Cardiac fibroblast (primary cell): ENCODE measurements around the gene RDX.
A peak's percentile ranks its signal among the peaks of the same experiment; 100 is the strongest.

Source experiments
- DNase-seq, 2 donors: peaks; one replicate each; pipeline versions ENCODE4 v3.0.0 to v3.0.0-alpha.2; 2010; ENCODE audit warnings: low read depth in 2 of 2
- H3K4me3 ChIP-seq, 2 donors: replicated peaks in 1 of 2; 1 replicate in 1 of 2; 2 replicates in 1 of 2; pipeline ENCODE4 v1.5.1; 2011; ENCODE audit warnings: low read depth in 2 of 2, low read length in 2 of 2, mild to moderate bottlenecking in 2 of 2, moderate library complexity in 1 of 2
- TF ChIP-seq, protein P1 (sequence below): IDR thresholded peaks from one replicate; pipeline ENCODE4 v1.5.1; 2011; ENCODE audit warnings: low read depth, mild to moderate bottlenecking, low read length, inconsistent platforms

RDX gene

DNA sequence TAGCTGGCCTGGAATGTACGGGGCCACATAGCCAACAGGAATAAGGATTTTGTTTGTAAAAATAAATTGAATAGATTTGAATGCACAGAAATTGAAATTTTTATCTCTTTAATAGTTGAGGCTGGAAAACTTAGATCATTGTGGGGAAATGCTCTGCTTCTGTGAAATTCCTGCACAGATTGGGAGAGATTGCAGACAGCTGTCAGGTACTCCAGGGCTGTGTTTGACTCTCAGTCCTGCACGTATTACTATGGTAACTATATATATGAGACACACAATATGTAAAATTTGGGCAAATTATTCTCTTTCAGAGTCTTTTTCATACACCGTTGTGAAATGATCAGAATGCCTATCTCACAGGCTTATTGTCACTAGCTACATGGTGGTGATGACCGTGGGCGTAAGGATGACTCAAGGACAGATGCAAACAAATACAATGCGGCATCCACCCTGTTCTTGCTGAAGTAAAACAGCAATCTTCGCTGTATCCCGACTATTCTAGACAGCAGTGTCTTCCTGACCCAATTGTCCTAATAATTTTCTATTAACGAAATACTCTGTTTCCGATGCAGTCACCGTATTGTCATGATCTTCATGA is 123.8 kb downstream of the RDX start:
- TF ChIP-seq, protein P1, sequence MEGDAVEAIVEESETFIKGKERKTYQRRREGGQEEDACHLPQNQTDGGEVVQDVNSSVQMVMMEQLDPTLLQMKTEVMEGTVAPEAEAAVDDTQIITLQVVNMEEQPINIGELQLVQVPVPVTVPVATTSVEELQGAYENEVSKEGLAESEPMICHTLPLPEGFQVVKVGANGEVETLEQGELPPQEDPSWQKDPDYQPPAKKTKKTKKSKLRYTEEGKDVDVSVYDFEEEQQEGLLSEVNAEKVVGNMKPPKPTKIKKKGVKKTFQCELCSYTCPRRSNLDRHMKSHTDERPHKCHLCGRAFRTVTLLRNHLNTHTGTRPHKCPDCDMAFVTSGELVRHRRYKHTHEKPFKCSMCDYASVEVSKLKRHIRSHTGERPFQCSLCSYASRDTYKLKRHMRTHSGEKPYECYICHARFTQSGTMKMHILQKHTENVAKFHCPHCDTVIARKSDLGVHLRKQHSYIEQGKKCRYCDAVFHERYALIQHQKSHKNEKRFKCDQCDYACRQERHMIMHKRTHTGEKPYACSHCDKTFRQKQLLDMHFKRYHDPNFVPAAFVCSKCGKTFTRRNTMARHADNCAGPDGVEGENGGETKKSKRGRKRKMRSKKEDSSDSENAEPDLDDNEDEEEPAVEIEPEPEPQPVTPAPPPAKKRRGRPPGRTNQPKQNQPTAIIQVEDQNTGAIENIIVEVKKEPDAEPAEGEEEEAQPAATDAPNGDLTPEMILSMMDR: no peak
- H3K4me3 ChIP-seq: no peak overlapping the region
- peak in 1 of 2 donors; percentile 23 for DNase-seq

DNA sequence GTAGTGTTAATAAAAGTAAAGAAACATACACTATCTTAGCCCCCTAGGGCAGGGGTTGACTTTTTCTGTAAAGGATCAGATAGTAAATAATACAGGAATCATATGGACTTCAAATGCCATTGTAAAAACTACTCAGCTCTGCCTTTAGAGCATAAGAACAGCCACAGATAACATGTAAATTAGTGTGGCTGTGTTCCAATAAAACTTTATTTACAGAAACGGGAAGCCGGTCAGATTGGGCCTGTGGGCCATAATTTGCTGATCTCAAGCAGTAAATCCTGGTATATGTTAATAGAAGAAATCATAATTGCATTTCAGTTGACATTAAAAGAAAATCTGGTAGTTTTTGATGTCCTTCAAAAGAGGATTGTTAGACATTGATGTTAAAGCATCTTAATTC is 126.7 kb downstream of the RDX start:
- H3K4me3 ChIP-seq: no peak overlapping the region
- TF ChIP-seq, protein P1: no peak
- no peak for DNase-seq

DNA sequence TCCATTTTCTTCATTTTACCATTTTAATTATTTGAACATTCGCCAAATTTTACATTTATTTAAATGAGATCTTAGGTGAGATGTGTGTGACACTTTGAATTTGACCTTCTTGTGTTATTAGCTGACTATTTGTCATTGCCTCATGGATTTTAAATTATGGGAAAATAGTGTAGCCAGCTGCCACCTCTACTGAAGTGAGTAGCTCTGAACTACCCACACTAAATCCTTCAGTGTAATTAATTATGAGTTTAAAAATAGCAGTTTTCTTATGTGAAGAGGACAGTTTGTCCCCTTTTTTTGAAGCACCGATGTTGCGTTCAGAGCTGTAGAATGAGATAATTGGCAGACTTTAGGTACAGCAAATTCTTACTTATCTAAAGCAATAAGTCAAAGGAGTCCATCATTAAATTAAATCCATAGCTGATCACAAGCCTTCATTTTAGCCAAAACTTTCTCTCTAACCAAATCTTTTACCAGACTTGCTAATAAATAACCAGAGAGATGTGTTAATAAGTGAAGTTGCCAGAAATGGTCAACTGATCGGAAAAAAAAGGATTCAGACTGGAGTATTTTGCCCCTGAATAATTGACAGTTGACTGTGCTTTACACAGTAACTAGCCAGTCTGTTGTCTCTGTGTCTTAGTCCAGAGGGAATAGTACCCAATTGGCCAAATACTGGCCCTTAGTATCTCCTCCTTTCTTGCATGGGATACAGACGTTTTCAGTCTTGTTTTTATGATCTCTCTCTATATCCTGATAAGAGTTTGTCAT is 128.2 kb downstream of the RDX start:
- no peak for DNase-seq
- no peak overlapping the region for H3K4me3 ChIP-seq
- TF ChIP-seq, protein P1: no peak

- no peak for DNase-seq
- H3K4me3 ChIP-seq: no peak overlapping the region
- TF ChIP-seq, protein P1: no peak
Measured at GRCh38 chr11:110165039-110165925, 131.1 kb downstream of the RDX start.

GRCh38 chr11:110162216-110162615 is 134.2 kb downstream of the RDX start:
- DNase-seq: no peak
- TF ChIP-seq, protein P1: no peak
- H3K4me3 ChIP-seq: no peak overlapping the region

DNA sequence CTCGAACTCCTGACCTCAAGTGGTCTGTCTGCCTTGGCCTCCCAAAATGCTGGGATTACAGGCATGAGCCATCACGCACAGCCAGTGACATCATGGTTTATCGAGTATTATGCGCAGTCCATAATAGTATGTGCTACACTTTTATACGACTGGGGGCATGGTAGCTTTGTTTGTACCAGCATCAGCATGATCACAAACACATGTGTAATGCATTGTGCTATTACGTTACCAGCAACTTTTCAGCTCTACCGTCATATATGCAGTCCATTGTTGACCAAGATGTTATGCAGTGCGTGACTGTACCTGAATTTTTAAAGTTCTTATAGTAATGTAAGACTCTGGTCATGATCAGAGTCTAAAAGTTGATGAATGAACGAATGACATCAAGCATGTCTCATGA is 135.4 kb downstream of the RDX start:
- TF ChIP-seq, protein P1: no peak
- no peak overlapping the region for H3K4me3 ChIP-seq
- no peak for DNase-seq
